ENCODE data around the gene RSBN1L.

- TF ChIP-seq CTCF (IDR thresholded peaks at IDR 0.05) (no peak), SIN3A (IDR thresholded peaks at IDR 0.05; ENCODE audit: borderline replicate concordance, low read depth, low read length) (no peak), TAF1 (IDR thresholded peaks at IDR 0.05; ENCODE audit: borderline replicate concordance, low read depth, low read length) (no peak), NRF1 (IDR thresholded peaks at IDR 0.05; ENCODE audit: low read depth, low read length) (no peak), POLR2AphosphoS5 (IDR thresholded peaks at IDR 0.05; ENCODE audit: low read depth, low read length) (no peak), MAX (IDR thresholded peaks at IDR 0.05; ENCODE audit: low read depth) (no peak), CHD2 (IDR thresholded peaks at IDR 0.05; ENCODE audit: low read length, partially characterized antibody) (no peak), EZH2phosphoT487 (IDR thresholded peaks at IDR 0.05; ENCODE audit: borderline replicate concordance, low read depth) (no peak), FOSL2 (IDR thresholded peaks at IDR 0.05; ENCODE audit: borderline replicate concordance, low read depth) (no peak), FOXJ3 (CRISPR knock-in tag; IDR thresholded peaks at IDR 0.05) (no peak)
Measured at GRCh38 chr7:77680266-77680665, 16.0 kb upstream of the RSBN1L start.
